ENCODE measurements around the gene ASB7. TPM values are rescaled to one million over a fixed set of nuclear protein-coding genes. Genes with fewer than 3 reads are reported as not detected.

The ASB7 gene
- total and polyA plus RNA-seq, 12 donors, result 2.7 to 25.2 (median 11.1) TPM

- Histone ChIP-seq H3K4me1 (replicated peaks in 1 of 2) (no peaks in the 10 kb centered on the region), H3K36me3 (replicated peaks in 1 of 2) (peaks cover 0 to 6% of the 10 kb centered on the region in 2 donors), H3K27me3 (no peaks in the 10 kb centered on the region), H3K4me3 (no peak overlapping the region), H3K27ac (no peak overlapping the region), H3K9me3 (replicated peaks in 1 of 3) (no peaks in the 10 kb centered on the region)
- WGBS, 4 donors, result 81 to 87% (median 83%) methylated on average over 11 of the region's 11 CpGs
- no peak for DNase-seq
- TF ChIP-seq POLR2A (IDR thresholded peaks at IDR 0.05), result no peak
- TF ChIP-seq, protein P1, sequence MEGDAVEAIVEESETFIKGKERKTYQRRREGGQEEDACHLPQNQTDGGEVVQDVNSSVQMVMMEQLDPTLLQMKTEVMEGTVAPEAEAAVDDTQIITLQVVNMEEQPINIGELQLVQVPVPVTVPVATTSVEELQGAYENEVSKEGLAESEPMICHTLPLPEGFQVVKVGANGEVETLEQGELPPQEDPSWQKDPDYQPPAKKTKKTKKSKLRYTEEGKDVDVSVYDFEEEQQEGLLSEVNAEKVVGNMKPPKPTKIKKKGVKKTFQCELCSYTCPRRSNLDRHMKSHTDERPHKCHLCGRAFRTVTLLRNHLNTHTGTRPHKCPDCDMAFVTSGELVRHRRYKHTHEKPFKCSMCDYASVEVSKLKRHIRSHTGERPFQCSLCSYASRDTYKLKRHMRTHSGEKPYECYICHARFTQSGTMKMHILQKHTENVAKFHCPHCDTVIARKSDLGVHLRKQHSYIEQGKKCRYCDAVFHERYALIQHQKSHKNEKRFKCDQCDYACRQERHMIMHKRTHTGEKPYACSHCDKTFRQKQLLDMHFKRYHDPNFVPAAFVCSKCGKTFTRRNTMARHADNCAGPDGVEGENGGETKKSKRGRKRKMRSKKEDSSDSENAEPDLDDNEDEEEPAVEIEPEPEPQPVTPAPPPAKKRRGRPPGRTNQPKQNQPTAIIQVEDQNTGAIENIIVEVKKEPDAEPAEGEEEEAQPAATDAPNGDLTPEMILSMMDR (IDR thresholded peaks at IDR 0.05), result no peak
- intact Hi-C loops (cut with DNase I), result loop anchor here in 1 of 2 donors (10.0 kb wide), 1 partner anchor 239 kb away; the partner anchor contains the start of gene ALDH1A3
Observed at GRCh38 chr15:100635406-100636071, 33.1 kb downstream of the ASB7 start.

DNA sequence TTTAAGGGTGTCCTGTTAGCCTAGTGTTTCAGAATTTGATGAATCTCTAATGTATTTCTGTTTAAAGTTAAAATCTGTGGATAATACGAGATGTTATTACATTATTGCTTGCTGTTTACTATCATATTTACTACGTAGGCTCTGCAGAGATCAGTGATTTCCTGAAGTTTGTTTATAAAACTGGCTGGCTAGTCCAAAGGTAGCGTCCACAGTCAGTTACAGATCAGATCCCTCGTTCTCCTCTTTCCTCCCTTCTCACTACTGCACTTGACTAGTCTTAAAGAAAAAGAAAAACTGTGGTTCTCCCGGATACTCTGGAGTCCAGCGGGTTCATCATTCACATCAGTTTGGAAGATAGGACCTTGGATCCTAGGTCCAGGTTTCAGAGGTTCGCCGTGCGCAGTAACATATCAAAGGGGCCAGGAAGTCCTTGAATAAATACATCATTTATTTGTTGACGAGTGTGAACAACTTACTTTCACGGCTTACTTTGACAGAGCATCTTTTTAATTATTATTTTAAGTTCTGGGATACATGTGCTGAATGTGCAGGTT lies 35.9 kb downstream of the ASB7 start:
- 95 to 97% (median 96%) methylated on average over 11 of the region's 11 CpGs for WGBS, 4 donors
- Histone ChIP-seq H3K36me3 (replicated peaks in 1 of 2) (no peaks in the 10 kb centered on the region), H3K4me3 (no peak overlapping the region), H3K27ac (no peak overlapping the region), H3K27me3 (no peaks in the 10 kb centered on the region), H3K9me3 (replicated peaks in 1 of 3) (no peaks in the 10 kb centered on the region), H3K4me1 (replicated peaks in 1 of 2) (no peaks in the 10 kb centered on the region)
- TF ChIP-seq, protein P1 (IDR thresholded peaks at IDR 0.05), result no peak
- TF ChIP-seq POLR2A (IDR thresholded peaks at IDR 0.05), result no peak
- DNase-seq, result no peak
- intact Hi-C loops (cut with DNase I), result loop anchor here in 1 of 2 donors (10.0 kb wide), 1 partner anchor 237 kb away; the partner anchor contains the start of gene ALDH1A3

- no peak for DNase-seq
Observed at GRCh38 chr15:100642213-100642949, 40.0 kb downstream of the ASB7 start.

DNA sequence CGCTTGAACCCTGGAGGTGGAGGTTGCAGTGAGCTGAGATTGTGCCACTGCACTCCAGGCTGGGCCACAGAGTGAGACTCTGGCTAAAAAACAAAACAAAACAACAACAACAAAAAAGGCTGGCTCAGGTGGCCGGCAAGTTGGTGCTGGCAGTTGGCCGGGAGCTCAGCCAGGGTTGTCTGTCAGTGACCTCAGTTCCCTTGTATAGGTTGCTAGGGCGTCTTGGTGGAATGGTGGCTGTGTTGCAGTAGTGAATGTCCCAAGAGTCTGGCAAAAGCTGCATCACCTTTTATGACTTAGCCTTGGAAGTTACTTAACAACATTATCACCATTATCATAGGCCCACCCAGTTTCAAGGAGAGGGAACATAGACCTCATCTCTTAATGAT lies 40.6 kb downstream of the ASB7 start:
- WGBS, 4 donors, result 82 to 100% (median 92%) methylated on average over 4 of the region's 4 CpGs
- Histone ChIP-seq H3K27me3 (no peaks in the 10 kb centered on the region), H3K36me3 (replicated peaks in 1 of 2) (no peaks in the 10 kb centered on the region), H3K27ac (no peak overlapping the region), H3K4me3 (no peak overlapping the region), H3K4me1 (replicated peaks in 1 of 2) (no peaks in the 10 kb centered on the region), H3K9me3 (replicated peaks in 1 of 3) (no peaks in the 10 kb centered on the region)
- intact Hi-C loops (cut with DNase I), result no loop called here
- TF ChIP-seq, protein P1 (IDR thresholded peaks at IDR 0.05), result no peak
- no peak for TF ChIP-seq POLR2A (IDR thresholded peaks at IDR 0.05)
- no peak for DNase-seq

More at GRCh38 chr15:100642213-100642949, 40.0 kb downstream of the ASB7 start:
- H3K4me1 ChIP-seq (replicated peaks in 1 of 2), result no peaks in the 10 kb centered on the region
- H3K27ac ChIP-seq, result no peak overlapping the region
- 83 to 90% (median 87%) methylated on average over 8 to 9 of the region's 9 CpGs for WGBS, 4 donors
- TF ChIP-seq, protein P1 (IDR thresholded peaks at IDR 0.05), result no peak
- no peak for TF ChIP-seq POLR2A (IDR thresholded peaks at IDR 0.05)
- H3K9me3 ChIP-seq (replicated peaks in 1 of 3), result no peaks in the 10 kb centered on the region
- H3K36me3 ChIP-seq (replicated peaks in 1 of 2), result no peaks in the 10 kb centered on the region
- intact Hi-C loops (cut with DNase I), result no loop called here
- no peak overlapping the region for H3K4me3 ChIP-seq
- H3K27me3 ChIP-seq, result no peaks in the 10 kb centered on the region

All from adrenal gland (tissue), 12 donors.